ENCODE data around the gene DCAF15. TPM values are rescaled to one million over a fixed set of nuclear protein-coding genes. Genes with fewer than 3 reads are reported as not detected.

The DCAF15 gene
- total RNA-seq, 3 donors from 2014 or later (not counting 1 experiment from before 2014, with no cell fraction given) = 121 to 149 (median 124) TPM

DNA sequence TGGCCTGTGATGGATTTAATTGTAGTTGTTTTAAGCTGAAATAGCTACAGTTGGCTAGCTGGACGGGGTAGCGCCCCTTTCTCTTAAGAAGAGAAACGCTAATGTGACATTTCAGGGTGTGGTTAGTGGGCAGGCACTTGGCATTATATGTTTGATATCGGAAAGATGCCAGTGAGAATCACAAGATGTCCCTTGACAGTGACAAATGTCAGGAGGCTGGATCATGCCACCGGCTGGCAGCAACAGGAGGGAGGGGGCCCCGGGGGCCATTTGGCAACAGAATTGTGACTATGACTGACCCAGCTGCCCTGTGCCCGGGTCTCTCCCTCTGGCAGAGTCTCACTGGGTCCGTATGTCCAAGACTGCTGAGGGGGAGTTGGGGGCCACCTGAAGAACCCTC is 4.7 kb downstream of the DCAF15 start:
- no peak overlapping the region for H3K4me3 Mint-ChIP-seq
- DNase-seq (no peak), ATAC-seq (no peak)
- no peak overlapping the region for H3K4me3 ChIP-seq (ENCODE audit: low read length)
- no peaks in the 10 kb centered on the region for H3K27me3 Mint-ChIP-seq (ENCODE audit: low read depth in 2 of 2)
- H3K9me3 Mint-ChIP-seq = no peaks in the 10 kb centered on the region
- no peak overlapping the region for H3K27ac ChIP-seq (ENCODE audit: low read length)
- 93% methylated on average over 8 of the region's 8 CpGs for WGBS (ENCODE audit: insufficient coverage)
- TF ChIP-seq CTCF (IDR thresholded peaks at IDR 0.05) = no peak
- peaks cover 55% of the 10 kb centered on the region for H3K36me3 ChIP-seq (ENCODE audit: control insufficient read depth, insufficient read depth, low read length)
- H3K4me1 Mint-ChIP-seq = peaks cover 1 to 23% of the 10 kb centered on the region in 2 donors
- intact Hi-C loops (cut with micrococcal nuclease) = loop anchor here (10.0 kb wide), 1 partner anchor 72 kb away; no protein-coding TSS in a partner anchor
- no peak overlapping the region for H3K27ac Mint-ChIP-seq
- H3K27me3 ChIP-seq (ENCODE audit: control insufficient read depth, insufficient read depth, low read length) = no peaks in the 10 kb centered on the region
- peaks cover 18% of the 10 kb centered on the region for H3K4me1 ChIP-seq (ENCODE audit: control insufficient read depth, insufficient read depth, low read length)
- no peaks in the 10 kb centered on the region for H3K9me3 ChIP-seq (ENCODE audit: control insufficient read depth, insufficient read depth, low read length)
- no peaks in the 10 kb centered on the region for H3K36me3 Mint-ChIP-seq

GRCh38 chr19:13958043-13958442 is 5.7 kb downstream of the DCAF15 start:
- Mint-ChIP-seq H3K27me3 (ENCODE audit: low read depth in 2 of 2) (no peaks in the 10 kb centered on the region), H3K27ac (peak overlapping the region in 1 of 2 donors; percentile 49), H3K9me3 (no peaks in the 10 kb centered on the region), H3K4me3 (no peak overlapping the region), H3K36me3 (no peaks in the 10 kb centered on the region), H3K4me1 (peaks cover 0 to 17% of the 10 kb centered on the region in 2 donors)
- intact Hi-C loops (cut with micrococcal nuclease) = loop anchor here (10.0 kb wide), 1 partner anchor 73 kb away; no protein-coding TSS in a partner anchor
- peaks cover 15% of the 10 kb centered on the region for H3K4me1 ChIP-seq (ENCODE audit: control insufficient read depth, insufficient read depth, low read length)
- H3K27ac ChIP-seq (ENCODE audit: low read length) = no peak overlapping the region
- peaks cover 55% of the 10 kb centered on the region for H3K36me3 ChIP-seq (ENCODE audit: control insufficient read depth, insufficient read depth, low read length)
- no peak for ATAC-seq
- WGBS (ENCODE audit: insufficient coverage) = 80% methylated on average over 12 of the region's 12 CpGs
- H3K9me3 ChIP-seq (ENCODE audit: control insufficient read depth, insufficient read depth, low read length) = no peaks in the 10 kb centered on the region
- no peak for DNase-seq
- no peak overlapping the region for H3K4me3 ChIP-seq (ENCODE audit: low read length)
- no peak for TF ChIP-seq CTCF (IDR thresholded peaks at IDR 0.05)
- H3K27me3 ChIP-seq (ENCODE audit: control insufficient read depth, insufficient read depth, low read length) = no peaks in the 10 kb centered on the region

GRCh38 chr19:13959141-13959961 is 7.0 kb downstream of the DCAF15 start:
- ATAC-seq = no peak
- 91% methylated on average over 41 of the region's 41 CpGs for WGBS (ENCODE audit: insufficient coverage)

More at GRCh38 chr19:13959141-13959961, 7.0 kb downstream of the DCAF15 start:
- Mint-ChIP-seq H3K4me1 (peaks cover 0 to 3% of the 10 kb centered on the region in 2 donors), H3K4me3 (no peak overlapping the region), H3K9me3 (no peaks in the 10 kb centered on the region), H3K27me3 (ENCODE audit: low read depth in 2 of 2) (no peaks in the 10 kb centered on the region), H3K27ac (peak overlapping the region in 1 of 2 donors; percentile 35), H3K36me3 (no peaks in the 10 kb centered on the region)
- Histone ChIP-seq H3K9me3 (ENCODE audit: control insufficient read depth, insufficient read depth, low read length) (no peaks in the 10 kb centered on the region), H3K27me3 (ENCODE audit: control insufficient read depth, insufficient read depth, low read length) (no peaks in the 10 kb centered on the region), H3K27ac (ENCODE audit: low read length) (no peak overlapping the region), H3K4me3 (ENCODE audit: low read length) (no peak overlapping the region), H3K36me3 (ENCODE audit: control insufficient read depth, insufficient read depth, low read length) (peaks cover 53% of the 10 kb centered on the region), H3K4me1 (ENCODE audit: control insufficient read depth, insufficient read depth, low read length) (peaks cover 2% of the 10 kb centered on the region)
- intact Hi-C loops (cut with micrococcal nuclease) = loop anchor here (10.0 kb wide), 1 partner anchor 75 kb away; no protein-coding TSS in a partner anchor
- DNase-seq = no peak
- no peak for TF ChIP-seq CTCF (IDR thresholded peaks at IDR 0.05)
